NOMO-1 treated with DMSO at 0.1 percent for 48 hours (cell line): ENCODE results near the gene CYP2A6.
"Not testable (repeated sequence)": the region's sequence is repeated elsewhere in the genome, so short reads cannot be mapped to it uniquely, and the experiment has no call there.

Experiments
- DNase-seq: peaks from one replicate; lab custom pipeline; 2025; ENCODE audit not compliant: unreplicated experiment; lab: John Stamatoyannopoulos, UW

The CYP2A6 gene

DNA sequence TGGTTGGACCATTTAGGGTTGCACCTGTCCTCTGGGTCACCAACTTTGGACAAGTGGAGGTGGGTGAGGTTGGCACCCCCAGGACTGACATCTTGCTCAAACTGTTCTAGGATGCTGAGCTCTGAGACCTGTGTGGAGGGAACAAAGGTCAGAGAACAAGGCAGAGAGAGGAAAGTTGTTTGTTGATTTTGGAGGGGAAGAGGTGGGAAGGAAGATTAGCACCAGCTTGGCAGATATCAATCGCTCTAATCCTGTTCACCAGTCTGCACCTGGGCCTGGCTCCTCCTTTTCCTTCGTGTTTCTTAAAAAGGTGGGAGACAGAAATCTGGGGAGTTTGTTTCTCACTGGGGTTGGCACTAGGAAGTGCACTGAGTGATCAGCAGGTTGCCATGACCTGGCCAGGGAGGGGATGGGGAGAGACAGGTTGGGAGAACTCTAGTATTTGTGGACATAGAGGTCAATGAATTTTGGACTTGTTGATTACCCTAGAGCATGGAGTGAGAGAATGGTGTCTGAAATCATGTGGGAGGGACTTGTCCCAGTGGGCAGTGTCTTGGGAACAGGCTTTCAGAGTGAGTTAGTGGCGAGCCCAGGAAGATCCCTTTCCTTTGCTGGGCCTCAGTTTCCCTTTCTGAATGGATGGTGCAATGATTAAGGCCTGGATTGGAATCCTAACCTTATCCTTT lies 2.4 kb upstream of the CYP2A6 start:
- not testable (repeated sequence) for DNase-seq

- not testable (repeated sequence) for DNase-seq
These were observed 3.5 kb downstream of the CYP2A6 start for GRCh38 chr19:40846722-40847121.

- peak; percentile 46 for DNase-seq
These were observed 6.6 kb downstream of the CYP2A6 start for GRCh38 chr19:40843653-40844052.

GRCh38 chr19:40842997-40843652 lies 7.1 kb downstream of the CYP2A6 start:
- DNase-seq: not testable (repeated sequence)

- not testable (repeated sequence) for DNase-seq
These were observed 8.2 kb downstream of the CYP2A6 start for GRCh38 chr19:40842012-40842411.

DNA sequence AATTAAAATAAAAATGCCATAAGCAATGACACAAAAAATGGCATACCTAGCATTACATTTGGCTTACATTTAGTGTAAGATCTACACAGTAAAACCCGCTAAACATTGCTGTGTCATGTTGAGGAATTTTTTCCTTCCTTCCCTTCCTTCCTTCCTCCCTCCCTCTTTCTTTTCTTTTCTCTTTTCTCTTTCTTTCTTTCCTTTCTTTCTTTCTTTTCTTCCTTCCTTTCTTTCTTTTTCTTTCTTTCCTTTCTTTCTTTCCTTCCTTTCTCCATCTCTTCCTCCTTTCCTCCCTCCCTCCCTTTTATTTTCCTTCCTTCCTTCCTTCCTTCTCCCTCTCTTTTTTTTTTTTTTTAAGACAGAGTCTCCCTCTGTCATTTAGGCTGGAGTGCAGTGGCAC lies 11.8 kb downstream of the CYP2A6 start:
- not testable (repeated sequence) for DNase-seq

- DNase-seq: no peak
These were observed 13.4 kb downstream of the CYP2A6 start for GRCh38 chr19:40836754-40837429.

GRCh38 chr19:40833728-40834533 lies 16.3 kb downstream of the CYP2A6 start:
- DNase-seq: peak; percentile 10

GRCh38 chr19:40832431-40832790 lies 17.8 kb downstream of the CYP2A6 start:
- not testable (repeated sequence) for DNase-seq

GRCh38 chr19:40831502-40832430 lies 18.5 kb downstream of the CYP2A6 start:
- DNase-seq: peak; percentile 73

- DNase-seq: not testable (repeated sequence)
These were observed 19.5 kb downstream of the CYP2A6 start for GRCh38 chr19:40830741-40831140.

- DNase-seq: no peak
These were observed 21.0 kb downstream of the CYP2A6 start for GRCh38 chr19:40829205-40829604.

- no peak for DNase-seq
These were observed 22.6 kb downstream of the CYP2A6 start for GRCh38 chr19:40827386-40828247.

DNA sequence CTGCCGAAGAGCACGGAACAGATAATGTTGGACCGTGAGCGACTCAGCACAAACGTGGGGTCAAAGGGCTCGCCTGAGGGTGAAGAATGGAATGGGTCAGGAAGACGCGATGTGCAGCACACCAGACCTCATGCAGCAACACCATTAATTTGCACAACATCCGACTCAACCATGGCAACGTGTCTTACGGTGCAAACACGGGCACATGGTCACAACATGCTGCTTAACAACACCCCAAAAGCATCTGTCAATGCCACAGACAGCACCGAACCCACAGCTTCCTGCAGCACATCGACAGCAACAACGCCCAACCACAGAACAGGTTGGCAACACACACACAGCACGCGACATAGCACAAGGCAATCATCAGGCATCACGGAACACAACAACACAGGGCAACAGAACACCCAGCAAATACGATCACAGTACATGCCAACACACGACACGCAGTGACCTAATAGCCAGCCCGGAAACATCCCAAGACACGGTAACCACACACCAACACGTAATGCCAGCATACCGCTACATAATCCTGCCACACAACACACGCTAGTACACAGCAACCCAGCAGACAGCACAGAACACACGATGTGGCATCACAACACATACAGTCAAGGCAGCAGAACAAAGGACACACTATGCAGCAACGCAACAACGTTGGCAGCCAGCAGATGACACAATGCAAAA lies 23.4 kb downstream of the CYP2A6 start:
- not testable (repeated sequence) for DNase-seq

GRCh38 chr19:40826312-40826698 lies 23.9 kb downstream of the CYP2A6 start:
- DNase-seq: not testable (repeated sequence)

GRCh38 chr19:40825460-40826095 lies 24.7 kb downstream of the CYP2A6 start:
- DNase-seq: not testable (repeated sequence)

DNA sequence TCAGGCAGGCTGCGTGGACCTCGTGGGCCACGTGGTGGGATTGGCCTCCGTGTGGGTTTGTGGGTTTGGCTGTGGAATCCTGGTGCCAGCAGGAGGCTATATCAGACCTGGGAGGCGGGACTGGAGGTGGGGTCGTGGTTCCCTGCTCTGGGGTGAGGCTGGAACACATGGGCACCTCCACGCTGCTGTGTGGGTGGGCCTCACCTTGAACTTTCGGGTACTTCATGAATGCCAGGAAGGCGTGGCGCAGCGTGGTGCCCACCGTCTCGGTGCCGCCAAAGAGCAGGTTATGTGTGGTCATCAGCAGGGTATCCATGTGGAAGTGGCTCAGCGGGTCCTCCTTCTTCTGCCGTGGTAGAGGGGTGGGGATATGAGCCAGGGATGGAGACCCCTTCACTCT lies 25.3 kb downstream of the CYP2A6 start:
- DNase-seq: not testable (repeated sequence)
